Lower leg skin (tissue), 3 donors: ENCODE results near the gene LINS1.
"Not testable (repeated sequence)": the region's sequence is repeated elsewhere in the genome, so short reads cannot be mapped to it uniquely, and the experiment has no call there.

Experiments
- CTCF ChIP-seq, 3 donors: fragments of 450-650 bp; IDR thresholded peaks; one replicate each; pipeline ENCODE4 v1.5.1; 2016; ENCODE audit warnings: antibody characterized with exemption in 3 of 3, mild to moderate bottlenecking in 3 of 3, moderate library complexity in 2 of 3
- POLR2A ChIP-seq, 2 donors: fragments of 450-650 bp; IDR thresholded peaks; one replicate each; pipeline ENCODE4 v1.6.1; 2016 to 2017; ENCODE audit warnings: antibody characterized with exemption in 2 of 2, mild to moderate bottlenecking in 1 of 2, moderate library complexity in 1 of 2

GRCh38 chr15:100591163-100591562, 10.8 kb downstream of the LINS1 start:
- not testable (repeated sequence) for TF ChIP-seq CTCF, POLR2A (IDR thresholded peaks at IDR 0.05)
